G401 (cell line): ENCODE results near the gene RABEPK. TPM values are rescaled to one million over a fixed set of nuclear protein-coding genes. Genes with fewer than 3 reads are reported as not detected.
"Not testable (repeated sequence)": the region's sequence is repeated elsewhere in the genome, so short reads cannot be mapped to it uniquely, and the experiment has no call there.

Experiments used
- DNase-seq: peaks from one replicate; pipeline ENCODE4 v3.0.0-alpha.2; 2015; ENCODE audit warnings: low spot score
- in situ Hi-C: cut with HindIII; loops from 2 replicates; pipeline ENCODE4 v1.10.0; 2016; ENCODE audit warnings: low sequenced_read_pairs, mixed read lengths
- total RNA-seq: library from RNA; depleted of rRNA; stranded (reverse); fragments of >200 nt; shearing (Covaris generic); gene quantifications from 2 replicates; pipeline ENCODE4 v1.2.3, GENCODE V29; 2014; rRNA removed

RABEPK gene, protein sequence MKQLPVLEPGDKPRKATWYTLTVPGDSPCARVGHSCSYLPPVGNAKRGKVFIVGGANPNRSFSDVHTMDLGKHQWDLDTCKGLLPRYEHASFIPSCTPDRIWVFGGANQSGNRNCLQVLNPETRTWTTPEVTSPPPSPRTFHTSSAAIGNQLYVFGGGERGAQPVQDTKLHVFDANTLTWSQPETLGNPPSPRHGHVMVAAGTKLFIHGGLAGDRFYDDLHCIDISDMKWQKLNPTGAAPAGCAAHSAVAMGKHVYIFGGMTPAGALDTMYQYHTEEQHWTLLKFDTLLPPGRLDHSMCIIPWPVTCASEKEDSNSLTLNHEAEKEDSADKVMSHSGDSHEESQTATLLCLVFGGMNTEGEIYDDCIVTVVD
- 59.2 and 64.2 TPM in 2 replicates for total RNA-seq

DNA sequence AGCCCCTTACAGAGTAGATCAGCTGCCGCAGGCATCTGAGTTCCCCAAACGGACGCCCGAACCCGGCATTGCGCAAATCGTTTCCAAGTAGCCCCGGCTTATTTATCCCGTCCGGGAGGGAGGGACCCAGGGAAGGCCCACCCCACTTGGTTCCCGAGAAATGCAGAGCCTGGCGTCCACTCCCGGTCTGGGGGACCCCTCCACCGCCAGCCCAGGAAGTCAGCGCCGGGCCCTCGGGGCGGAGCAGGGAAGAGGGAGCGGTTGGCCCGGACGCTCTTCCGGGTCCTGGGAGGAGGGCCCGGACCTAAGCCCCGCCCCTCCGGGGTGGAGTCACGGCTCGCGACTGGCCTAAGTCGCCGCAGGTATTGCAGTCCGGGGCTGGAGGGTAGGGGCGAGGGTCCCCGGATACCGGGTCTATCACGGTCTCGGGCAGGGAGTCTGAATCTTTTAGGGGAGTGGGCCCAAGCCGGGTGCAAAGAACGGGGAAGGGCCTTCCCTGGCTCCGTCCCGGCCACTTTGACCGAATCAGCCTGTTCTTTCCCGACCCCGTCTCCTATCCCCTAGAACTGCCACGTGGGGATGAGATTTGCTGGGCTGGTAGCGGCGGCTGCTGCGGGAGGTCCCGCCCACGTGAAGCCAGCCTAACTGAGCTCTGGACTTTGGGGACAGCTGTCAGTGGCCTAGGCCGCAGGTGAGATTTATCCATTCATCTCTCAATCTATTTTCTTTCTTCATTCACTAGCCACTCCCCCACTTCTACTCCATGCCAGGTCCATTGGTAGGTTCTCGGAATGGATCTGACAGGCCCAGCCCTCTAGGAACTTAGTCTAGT is at the start of gene RABEPK:
RABEPK (plus strand) TSS at position 327 of the 832 bp plus-strand sequence. CDS start 2,472 bp downstream, outside the sequence.
- peak; percentile 94 for DNase-seq
- in situ Hi-C loops: no loop called here

DNA sequence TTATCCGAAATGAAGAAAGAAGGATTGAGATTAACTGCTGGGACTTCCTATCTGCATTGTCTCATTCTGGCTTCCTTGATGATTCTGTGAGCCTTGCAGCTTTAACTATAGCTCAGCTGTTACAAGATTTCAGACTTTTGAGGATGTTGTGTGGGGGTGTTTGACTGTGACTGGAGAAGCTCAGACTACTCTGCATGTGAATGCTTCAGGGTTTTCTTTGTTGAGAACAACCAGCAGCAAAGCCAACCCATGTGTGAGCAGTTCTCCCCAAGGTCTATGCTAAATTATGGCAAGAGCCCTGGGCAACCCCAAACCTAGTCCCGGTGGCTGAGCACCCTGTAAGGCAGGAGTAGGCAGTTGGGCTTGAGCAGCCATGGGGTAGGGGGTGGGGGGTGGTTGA is 48.6 kb upstream of the RABEPK start:
- DNase-seq: no peak

DNA sequence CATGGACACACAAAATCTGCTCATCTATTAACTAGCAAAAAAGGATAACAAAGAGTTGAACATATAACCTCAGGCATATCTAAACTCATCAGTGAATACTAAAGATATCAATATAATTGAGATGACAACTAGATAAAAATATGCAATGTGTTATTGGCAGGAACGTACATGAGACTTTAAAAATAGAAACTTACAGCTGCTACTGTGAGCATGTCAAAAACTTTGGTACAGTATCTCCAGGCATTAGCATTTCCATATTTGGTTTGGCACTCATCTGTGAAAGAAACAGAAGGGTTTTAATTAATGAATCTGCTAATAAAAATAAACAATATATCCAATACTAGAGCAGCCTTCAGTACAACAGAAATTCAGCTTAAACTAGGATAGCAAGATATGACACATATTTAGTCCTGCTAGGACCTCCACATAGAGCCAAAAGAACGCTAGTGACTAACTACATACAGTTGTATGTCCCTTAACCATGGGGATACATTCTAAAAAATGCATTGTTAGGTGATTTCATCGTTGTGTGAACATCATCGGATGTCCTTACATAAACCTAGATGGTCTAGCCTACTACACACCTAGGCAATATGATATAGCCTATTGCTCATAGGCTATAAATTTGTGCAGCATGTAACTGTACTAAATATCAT is 46.5 kb upstream of the RABEPK start:
- in situ Hi-C loops: no loop called here
- DNase-seq: no peak

More for the DNA sequence above, 48.6 kb upstream of the RABEPK start:
- in situ Hi-C loops: no loop called here

DNA sequence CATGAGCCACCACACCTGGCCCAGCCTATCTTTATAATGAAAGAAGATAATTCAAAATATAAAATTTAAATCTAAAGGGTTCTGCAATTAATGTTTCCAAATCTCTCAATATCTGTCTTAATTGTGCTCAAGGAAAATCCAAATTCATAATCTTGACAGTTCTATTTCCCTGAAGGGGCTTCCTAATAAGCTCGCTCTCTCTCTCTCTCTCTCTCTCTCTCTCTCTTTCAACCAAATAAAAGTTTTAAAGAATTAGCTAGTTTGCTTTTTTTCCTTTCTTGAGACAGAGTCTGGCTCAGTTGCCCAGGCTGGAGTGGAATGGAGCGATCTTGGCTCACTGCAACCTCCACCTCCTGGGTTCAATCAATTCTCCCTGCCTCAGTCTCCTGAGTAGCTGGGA is 43.8 kb upstream of the RABEPK start:
- in situ Hi-C loops: no loop called here

DNA sequence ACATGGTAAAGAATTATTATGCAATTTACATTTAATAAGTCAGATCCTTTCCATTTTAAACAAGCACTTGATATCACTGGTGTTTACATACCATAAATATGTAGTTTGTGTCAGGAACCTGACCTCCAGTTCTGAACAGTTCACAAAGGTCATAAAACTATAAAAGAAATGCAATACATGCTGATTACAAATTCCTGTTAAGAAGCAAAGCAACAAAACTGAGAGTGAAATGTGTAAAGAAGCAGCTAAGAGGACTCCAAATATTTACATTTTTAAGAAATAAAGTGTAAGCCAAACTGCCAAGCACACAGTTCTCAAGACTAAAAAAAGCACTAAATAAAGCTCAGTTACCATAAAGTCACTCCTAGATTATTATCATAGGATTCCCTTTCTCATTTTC is 39.6 kb upstream of the RABEPK start:
- no peak for DNase-seq
- in situ Hi-C loops: no loop called here

More for the DNA sequence above, 43.8 kb upstream of the RABEPK start:
- no peak for DNase-seq

DNA sequence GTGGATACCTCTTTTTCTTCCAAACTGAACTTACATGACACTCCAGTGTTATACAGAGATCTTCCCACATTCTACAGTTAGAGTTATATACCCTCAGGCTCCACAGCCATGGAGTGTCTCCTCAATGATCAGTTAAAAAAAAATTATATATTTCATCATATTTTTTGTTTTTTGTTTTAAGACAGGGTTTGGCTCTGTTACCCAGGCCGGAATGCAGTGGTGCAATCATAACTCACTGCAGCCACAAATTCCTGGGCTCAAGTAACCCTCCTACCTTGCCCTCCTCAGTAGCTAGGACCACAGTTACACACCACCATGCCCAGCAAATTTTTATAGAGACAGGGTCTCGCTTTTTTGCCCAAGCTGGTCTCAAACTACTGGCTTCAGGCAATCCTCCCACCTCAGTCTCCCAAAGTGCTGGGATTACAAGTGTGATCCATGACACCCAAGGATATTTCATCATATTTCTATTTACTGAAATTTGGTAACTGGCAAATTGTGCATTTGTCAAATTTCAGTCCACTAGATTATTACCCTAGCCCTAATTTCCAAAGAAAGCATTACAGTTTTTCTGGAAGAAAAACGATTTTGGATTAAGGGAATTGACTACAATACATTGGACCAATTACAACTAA is 38.9 kb upstream of the RABEPK start:
- in situ Hi-C loops: no loop called here
- no peak for DNase-seq

DNA sequence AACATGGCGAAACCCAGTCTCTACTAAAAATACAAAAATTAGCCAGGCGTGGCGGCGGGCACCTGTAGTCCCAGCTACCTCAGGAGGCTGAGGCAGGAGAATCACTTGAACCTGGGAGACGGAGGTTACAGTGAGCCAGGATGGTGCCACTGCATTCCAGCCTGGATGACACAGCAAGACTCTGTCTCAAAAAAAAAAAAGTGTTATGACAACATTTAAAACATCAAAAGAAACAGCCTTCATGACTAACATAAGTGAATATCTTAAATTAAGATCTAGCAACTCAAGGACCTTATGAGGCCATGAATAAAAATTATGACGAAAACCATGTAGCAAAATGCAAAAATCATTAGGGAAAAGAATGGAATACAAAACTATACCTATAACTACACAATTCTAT is 37.5 kb upstream of the RABEPK start:
- in situ Hi-C loops, DNase-seq: not testable (repeated sequence)

DNA sequence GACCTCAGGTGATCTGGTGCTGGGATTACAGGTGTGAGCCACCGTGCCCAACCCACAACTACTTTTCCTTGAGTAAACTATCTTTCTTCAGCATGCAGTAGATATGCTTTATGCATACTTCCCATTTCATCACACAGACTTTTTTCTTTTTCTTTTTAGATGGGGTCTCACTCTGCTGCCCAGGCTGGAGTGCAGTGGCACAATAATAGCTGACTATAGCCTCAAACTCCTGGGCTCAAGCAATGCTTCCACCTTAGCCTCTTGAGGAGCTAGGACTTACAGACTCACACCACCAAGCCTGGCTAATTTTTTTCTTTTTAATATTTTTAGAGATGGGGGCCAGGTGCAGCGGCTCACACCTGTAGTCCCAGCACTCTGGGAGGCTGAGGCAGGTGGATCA is 33.6 kb upstream of the RABEPK start:
- no peak for DNase-seq
- in situ Hi-C loops: no loop called here

DNA sequence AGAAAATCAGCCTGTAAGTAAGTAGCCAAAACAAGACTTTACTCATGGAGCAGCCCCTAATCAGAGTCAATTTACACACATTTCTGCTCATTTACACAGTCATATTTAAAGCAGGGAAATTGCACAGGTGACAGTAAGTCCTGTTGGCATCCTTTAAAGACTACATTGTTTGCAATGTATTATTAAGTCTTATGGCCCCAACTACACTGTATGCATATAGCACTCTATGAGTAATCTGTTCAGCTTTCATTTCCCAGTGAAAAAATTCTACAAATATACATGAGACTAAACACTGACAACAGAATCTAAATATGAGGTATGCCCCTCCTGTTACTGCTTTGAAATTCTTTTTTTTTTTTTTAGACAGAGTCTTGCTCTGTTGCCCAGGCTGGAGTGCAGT is 30.4 kb upstream of the RABEPK start:
- DNase-seq: no peak
- in situ Hi-C loops: no loop called here

DNA sequence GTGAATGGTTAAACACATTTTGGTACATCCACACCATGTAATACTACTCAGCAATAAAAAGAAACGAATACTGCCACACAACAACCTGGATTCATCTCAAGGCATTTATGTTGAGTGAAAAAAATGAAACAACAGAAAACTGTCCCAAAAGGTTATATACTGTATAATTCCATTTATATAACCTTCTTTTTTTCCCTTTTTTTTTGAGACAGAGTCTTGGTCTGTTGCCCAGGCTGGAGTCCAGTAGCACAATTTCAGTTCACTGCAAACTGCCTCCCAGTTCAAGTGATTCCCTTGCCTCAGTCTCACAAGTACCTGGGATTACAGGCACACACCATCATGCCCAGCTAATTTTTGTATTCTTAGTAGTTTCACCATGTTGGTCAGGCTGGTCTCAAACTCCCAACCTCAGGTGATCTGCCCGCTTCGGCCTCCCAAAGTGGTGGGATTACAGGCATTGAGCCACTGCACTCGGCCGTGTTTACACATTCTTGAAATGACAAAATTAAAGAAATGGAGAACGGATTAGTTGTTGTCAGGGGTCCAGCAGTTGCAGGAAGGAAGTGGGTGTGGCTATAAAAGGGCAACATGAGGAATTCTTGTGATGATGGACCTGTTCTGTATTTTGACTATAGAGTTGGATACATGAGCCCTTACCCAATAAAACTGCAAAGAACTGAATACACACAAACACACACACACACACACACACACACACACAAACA is 28.1 kb upstream of the RABEPK start:
- in situ Hi-C loops: no loop called here
- DNase-seq: no peak

DNA sequence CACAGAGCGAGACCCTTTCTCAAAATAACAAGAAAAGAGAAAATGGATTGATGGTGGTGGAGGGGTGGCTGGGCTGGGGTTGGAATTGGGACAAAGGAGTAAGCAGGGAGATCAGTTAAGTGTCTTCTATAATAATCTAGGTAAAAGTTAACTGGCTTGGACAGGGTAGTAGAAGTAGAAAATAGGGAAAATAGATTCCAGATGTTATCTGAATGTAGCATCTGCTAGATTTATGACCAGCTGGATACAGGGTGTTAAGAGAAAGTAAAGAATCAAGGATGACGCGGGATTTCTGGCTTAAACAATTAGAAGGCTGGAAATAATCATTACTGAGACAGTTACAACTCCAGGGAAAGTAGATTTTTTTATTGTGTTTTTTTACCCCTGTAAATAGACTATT is 23.7 kb upstream of the RABEPK start:
- DNase-seq: no peak
- in situ Hi-C loops: no loop called here

DNA sequence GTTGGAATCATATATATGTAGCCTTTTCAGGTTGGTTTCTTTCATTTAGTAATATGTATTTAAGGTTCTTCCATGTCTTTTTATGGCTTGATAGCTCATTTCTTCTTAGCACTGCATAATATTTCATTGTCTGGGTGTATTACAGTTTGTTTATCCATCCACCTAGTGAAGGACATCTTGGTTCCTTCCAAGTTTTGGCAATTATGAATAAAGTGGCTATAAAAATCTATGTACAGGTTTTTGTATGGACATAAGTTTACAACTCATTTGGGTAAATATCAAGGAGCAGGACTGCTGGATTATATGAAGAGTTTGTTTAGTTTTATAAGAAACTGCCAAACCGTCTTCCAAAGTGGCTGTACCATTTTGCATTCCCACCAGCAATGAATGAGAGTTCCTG is 22.5 kb upstream of the RABEPK start:
- in situ Hi-C loops: no loop called here

DNA sequence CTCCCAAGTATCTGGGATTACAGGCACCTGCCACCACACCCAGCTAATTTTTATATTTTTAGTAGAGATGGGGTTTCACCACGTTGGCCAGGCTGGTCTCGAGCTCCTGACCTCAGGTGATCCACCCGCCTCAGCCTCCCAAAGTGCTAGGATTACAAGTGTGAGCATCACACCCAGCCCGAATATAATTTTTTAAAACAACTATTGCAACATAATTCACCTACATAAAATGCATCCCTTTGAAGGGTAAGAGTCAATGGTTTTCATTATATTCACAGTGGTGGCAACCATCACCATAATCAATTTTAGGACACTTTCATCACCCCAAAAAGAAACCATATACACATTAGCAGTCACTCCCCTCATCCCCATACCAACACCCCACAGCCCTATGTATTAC is 20.6 kb upstream of the RABEPK start:
- DNase-seq, in situ Hi-C loops: not testable (repeated sequence)

More for the DNA sequence above, 22.5 kb upstream of the RABEPK start:
- DNase-seq: no peak

DNA sequence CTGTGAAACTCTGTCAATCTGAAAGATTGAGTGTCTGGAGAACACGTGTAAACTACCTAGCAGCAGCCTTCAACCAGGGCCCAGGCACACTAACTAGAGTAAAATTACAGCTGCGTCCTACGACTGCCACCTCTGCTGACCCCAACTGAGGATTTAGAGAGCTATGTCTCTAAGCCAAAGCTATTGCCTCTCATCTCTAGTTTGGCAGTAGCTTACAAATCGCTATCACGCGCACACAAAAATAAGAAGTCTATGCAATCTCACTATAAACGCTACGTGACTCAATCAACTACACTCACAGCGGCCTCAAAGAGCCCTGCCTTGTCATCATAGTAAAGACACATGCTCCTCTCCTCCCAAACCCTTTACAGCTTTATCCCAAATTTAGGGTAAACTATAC is 19.5 kb upstream of the RABEPK start:
- no peak for DNase-seq
- in situ Hi-C loops: no loop called here

DNA sequence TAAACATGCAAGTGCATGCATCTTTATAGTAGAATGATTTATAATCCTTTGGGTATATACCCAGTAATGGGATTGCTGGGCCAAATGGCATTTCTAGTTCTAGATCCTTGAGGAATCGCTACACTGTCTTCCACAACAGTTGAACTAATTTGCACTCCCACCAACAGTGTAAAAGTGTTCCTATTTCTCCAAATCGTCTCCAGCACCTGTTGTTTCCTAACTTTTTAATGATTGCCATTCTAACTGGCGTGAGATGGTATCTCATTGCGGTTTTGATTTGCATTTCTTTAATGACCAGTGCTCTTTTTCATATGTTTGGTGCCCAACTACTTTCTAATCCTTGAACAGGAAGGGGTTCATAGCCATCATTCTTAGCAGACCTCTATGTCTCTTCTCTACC is 18.6 kb upstream of the RABEPK start:
- DNase-seq, in situ Hi-C loops: not testable (repeated sequence)

DNA sequence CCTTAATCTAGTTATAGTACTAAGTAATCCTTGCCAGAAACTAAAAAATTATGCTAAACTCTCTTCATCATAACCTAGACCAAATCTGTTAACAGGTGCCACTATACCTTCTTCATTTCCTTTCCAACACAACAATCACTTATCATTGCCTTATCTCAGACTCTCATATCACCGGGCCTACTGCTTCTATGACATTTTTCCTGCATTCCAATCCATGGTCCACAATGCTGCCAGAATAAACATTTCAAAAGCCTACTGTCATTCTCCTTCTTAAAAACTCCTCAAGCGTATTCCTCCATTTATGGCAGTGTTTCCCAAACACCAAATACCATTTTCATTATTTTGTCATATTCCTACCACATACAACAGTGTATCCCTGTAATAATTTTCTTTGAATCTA is 17.3 kb upstream of the RABEPK start:
- no peak for DNase-seq
- in situ Hi-C loops: no loop called here

DNA sequence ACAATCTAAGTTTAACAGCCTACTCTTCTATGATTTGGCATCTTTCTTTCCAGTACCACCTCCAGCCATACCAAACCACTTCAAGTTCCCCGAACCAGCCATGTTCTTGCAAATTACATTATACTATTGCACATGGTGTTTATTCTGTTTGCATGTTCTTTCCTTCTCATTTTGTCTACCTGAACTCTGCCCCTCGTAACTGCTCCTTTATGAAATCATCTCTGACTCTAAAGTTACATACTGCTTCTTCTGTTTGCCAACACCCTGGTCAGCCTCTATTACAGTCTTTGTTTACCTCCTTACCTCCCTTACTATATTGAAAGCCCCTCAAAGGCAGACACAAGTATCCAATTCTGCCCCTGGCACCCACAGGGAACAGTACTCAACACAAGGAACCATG is 16.8 kb upstream of the RABEPK start:
- in situ Hi-C loops: no loop called here

DNA sequence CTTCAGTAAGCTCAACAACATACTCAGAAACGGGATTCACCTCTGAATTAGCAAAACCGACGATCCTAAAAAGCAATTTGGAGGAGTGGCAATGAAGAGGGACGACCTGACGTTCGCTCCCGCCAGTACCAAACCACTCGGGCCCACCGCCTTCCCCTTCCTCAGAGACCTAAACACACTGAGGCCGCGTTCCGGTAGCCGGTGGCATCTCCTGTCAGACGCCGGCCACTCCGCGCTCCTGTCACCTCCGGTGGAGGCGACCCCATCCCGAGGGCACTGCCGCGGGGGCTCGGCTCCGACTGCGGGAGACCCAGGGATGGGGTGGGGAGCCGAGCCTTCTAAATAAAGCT is 11.4 kb upstream of the RABEPK start:
- in situ Hi-C loops: no loop called here
- DNase-seq: no peak

More for the DNA sequence above, 16.8 kb upstream of the RABEPK start:
- no peak for DNase-seq
